GM19025 (cell line): ENCODE measurements around the gene SSUH2.
"Not testable (repeated sequence)": the region's sequence is repeated elsewhere in the genome, so short reads cannot be mapped to it uniquely, and the experiment has no call there.

ENCODE experiments used
- ATAC-seq: cut with Tn5 transposase; IDR thresholded peaks from one replicate; pipeline ENCODE4 v1.9.1; 2021; ENCODE audit warnings: mild to moderate bottlenecking, low read depth, moderate library complexity; ENCODE audit not compliant: unreplicated experiment

Gene SSUH2

GRCh38 chr3:8644748-8645390 is at the start of gene SSUH2:
SSUH2 (minus strand) TSS chr3:8644798; CDS start chr3:8644758, 40 bp downstream.
- ATAC-seq: no peak

- not testable (repeated sequence) for ATAC-seq
These were observed 46.7 kb upstream of the SSUH2 start for GRCh38 chr3:8691295-8691694.

GRCh38 chr3:8684992-8685391 is 40.4 kb upstream of the SSUH2 start:
- not testable (repeated sequence) for ATAC-seq

GRCh38 chr3:8682850-8683574 is 38.4 kb upstream of the SSUH2 start:
- not testable (repeated sequence) for ATAC-seq

GRCh38 chr3:8681881-8682538 is 37.4 kb upstream of the SSUH2 start:
- ATAC-seq: not testable (repeated sequence)

GRCh38 chr3:8681349-8681748 is 36.8 kb upstream of the SSUH2 start:
- no peak for ATAC-seq

- not testable (repeated sequence) for ATAC-seq
These were observed 35.4 kb upstream of the SSUH2 start for GRCh38 chr3:8679817-8680553.

GRCh38 chr3:8678751-8679150 is 34.2 kb upstream of the SSUH2 start:
- ATAC-seq: no peak

- ATAC-seq: not testable (repeated sequence)
These were observed 32.7 kb upstream of the SSUH2 start for GRCh38 chr3:8677258-8677657.

GRCh38 chr3:8675591-8675990 is 31.0 kb upstream of the SSUH2 start:
- ATAC-seq: not testable (repeated sequence)

GRCh38 chr3:8673083-8673737 is 28.6 kb upstream of the SSUH2 start:
- no peak for ATAC-seq

- no peak for ATAC-seq
These were observed 24.4 kb upstream of the SSUH2 start for GRCh38 chr3:8669019-8669418.

GRCh38 chr3:8668216-8668615 is 23.6 kb upstream of the SSUH2 start:
- no peak for ATAC-seq

GRCh38 chr3:8667463-8668091 is 23.0 kb upstream of the SSUH2 start:
- no peak for ATAC-seq

GRCh38 chr3:8665407-8665896 is 20.9 kb upstream of the SSUH2 start:
- ATAC-seq: peak; percentile 56

- peak; percentile 30 for ATAC-seq
These were observed 18.8 kb upstream of the SSUH2 start for GRCh38 chr3:8663177-8664061.

- no peak for ATAC-seq
These were observed 18.0 kb upstream of the SSUH2 start for GRCh38 chr3:8662594-8662993.

GRCh38 chr3:8660175-8661118 is 15.8 kb upstream of the SSUH2 start:
- no peak for ATAC-seq
